Fibroblast of lung (primary cell): Measurements from ENCODE around the gene FAM241B. TPM values are rescaled to one million over a fixed set of nuclear protein-coding genes. Genes with fewer than 3 reads are reported as not detected.

ENCODE experiments used
- DNase-seq, 2 donors: peaks; one replicate each; pipeline versions ENCODE4 v3.0.0 to v3.0.0-alpha.2; 2010; ENCODE audit warnings: low read depth in 2 of 2
- H2AFZ ChIP-seq: 2 replicates; pipeline ENCODE4 v1.5.1; 2012; ENCODE audit warnings: low read length, control low read depth, inconsistent platforms
- H3K27ac ChIP-seq: 2 replicates; pipeline ENCODE4 v1.5.1; 2011; ENCODE audit warnings: low read length, control low read depth; ENCODE audit not compliant: insufficient read depth
- H3K27me3 ChIP-seq: 2 replicates; pipeline ENCODE4 v1.5.1; 2011; ENCODE audit warnings: mild to moderate bottlenecking, low read length; ENCODE audit not compliant: control insufficient read depth, insufficient read depth
- H3K36me3 ChIP-seq: 2 replicates; pipeline ENCODE4 v1.5.1; 2011; ENCODE audit warnings: low read length; ENCODE audit not compliant: control insufficient read depth, insufficient read depth
- H3K4me1 ChIP-seq: 2 replicates; pipeline ENCODE4 v1.5.1; 2011; ENCODE audit warnings: low read length; ENCODE audit not compliant: control insufficient read depth, insufficient read depth; ENCODE audit errors: extremely low read depth
- H3K4me2 ChIP-seq: 2 replicates; pipeline ENCODE4 v1.5.1; 2011; ENCODE audit warnings: low read length, control low read depth; ENCODE audit not compliant: insufficient read depth; ENCODE audit errors: extremely low read depth
- H3K4me3 ChIP-seq, 4 experiments: fragments of 200-600 bp in 1 of 4; sonication (generic) in 1 of 4; replicated peaks in 1 of 4; 2 replicates each; pipeline ENCODE4 v1.5.1; 2011 to 2016; ENCODE audit warnings: low read length in 4 of 4, low read depth in 3 of 4, mild to moderate bottlenecking in 3 of 4, control low read depth in 2 of 4, inconsistent platforms in 1 of 4, mixed read lengths in 1 of 4; ENCODE audit not compliant: insufficient read depth in 1 of 4; ENCODE audit errors: control extremely low read depth in 1 of 4
- H3K79me2 ChIP-seq: 2 replicates; pipeline ENCODE4 v1.5.1; 2012; ENCODE audit warnings: mild to moderate bottlenecking, low read length, inconsistent platforms; ENCODE audit not compliant: control insufficient read depth, insufficient read depth
- H3K9ac ChIP-seq: 2 replicates; pipeline ENCODE4 v1.5.1; 2011; ENCODE audit warnings: mild to moderate bottlenecking, low read length, control low read depth; ENCODE audit not compliant: insufficient read depth
- H3K9me3 ChIP-seq: 2 replicates; pipeline ENCODE4 v1.5.1; 2012; ENCODE audit warnings: low read depth, low read length; ENCODE audit not compliant: control insufficient read depth, insufficient read depth
- H4K20me1 ChIP-seq: 2 replicates; pipeline ENCODE4 v1.5.1; 2011; ENCODE audit warnings: low read length; ENCODE audit not compliant: control insufficient read depth, insufficient read depth; ENCODE audit errors: extremely low read depth
- EZH2 ChIP-seq: IDR thresholded peaks from 2 replicates; pipeline ENCODE4 v1.5.1; 2012; ENCODE audit warnings: low read length, control low read depth, mild to moderate bottlenecking; ENCODE audit errors: missing control alignments
- polyA plus RNA-seq, 2 donors: library from polyadenylated mRNA; depleted of rRNA in 1 of 2; stranded (reverse) in 1 of 2; unstranded in 1 of 2; fragments of >200 nt; gene quantifications; 2 replicates each; pipeline ENCODE4 v1.2.1, GENCODE V29; 2011 to 2012; ENCODE audit warnings: missing spikeins in 1 of 2
- total RNA-seq: library from RNA; depleted of rRNA; stranded (reverse); fragments of >200 nt; gene quantifications from 2 replicates; pipeline ENCODE4 v1.2.1, GENCODE V29; 2014
- TF ChIP-seq, protein P1 (sequence below), 2 donors: IDR thresholded peaks in 1 of 2; conservative IDR thresholded peaks in 1 of 2; 1 replicate in 1 of 2; 2 replicates in 1 of 2; pipeline ENCODE4 v1.5.1; 2011 to 2012; ENCODE audit warnings: low read length in 2 of 2, control low read depth in 1 of 2, inconsistent platforms in 1 of 2, low read depth in 1 of 2, mild to moderate bottlenecking in 1 of 2

FAM241B gene
- total and polyA plus RNA-seq, 2 donors (not counting 1 experiment from before 2014, with no cell fraction given) = 0.61 to 0.99 TPM

- H3K9me3 ChIP-seq = no peaks in the 10 kb centered on the region
- H3K36me3 ChIP-seq = no peaks in the 10 kb centered on the region
- peaks cover 10% of the 10 kb centered on the region for H3K27me3 ChIP-seq
- no peaks in the 10 kb centered on the region for H3K4me1 ChIP-seq
- no peak for DNase-seq
- H3K27ac ChIP-seq = no peak overlapping the region
- H3K9ac ChIP-seq = no peak overlapping the region
- no peak overlapping the region for H3K4me3 ChIP-seq
- no peak for TF ChIP-seq EZH2
- TF ChIP-seq, protein P1, sequence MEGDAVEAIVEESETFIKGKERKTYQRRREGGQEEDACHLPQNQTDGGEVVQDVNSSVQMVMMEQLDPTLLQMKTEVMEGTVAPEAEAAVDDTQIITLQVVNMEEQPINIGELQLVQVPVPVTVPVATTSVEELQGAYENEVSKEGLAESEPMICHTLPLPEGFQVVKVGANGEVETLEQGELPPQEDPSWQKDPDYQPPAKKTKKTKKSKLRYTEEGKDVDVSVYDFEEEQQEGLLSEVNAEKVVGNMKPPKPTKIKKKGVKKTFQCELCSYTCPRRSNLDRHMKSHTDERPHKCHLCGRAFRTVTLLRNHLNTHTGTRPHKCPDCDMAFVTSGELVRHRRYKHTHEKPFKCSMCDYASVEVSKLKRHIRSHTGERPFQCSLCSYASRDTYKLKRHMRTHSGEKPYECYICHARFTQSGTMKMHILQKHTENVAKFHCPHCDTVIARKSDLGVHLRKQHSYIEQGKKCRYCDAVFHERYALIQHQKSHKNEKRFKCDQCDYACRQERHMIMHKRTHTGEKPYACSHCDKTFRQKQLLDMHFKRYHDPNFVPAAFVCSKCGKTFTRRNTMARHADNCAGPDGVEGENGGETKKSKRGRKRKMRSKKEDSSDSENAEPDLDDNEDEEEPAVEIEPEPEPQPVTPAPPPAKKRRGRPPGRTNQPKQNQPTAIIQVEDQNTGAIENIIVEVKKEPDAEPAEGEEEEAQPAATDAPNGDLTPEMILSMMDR (conservative IDR thresholded peaks at IDR 0.05 in 1 of 2, IDR thresholded peaks at IDR 0.05 in 1 of 2; ENCODE audit: low read depth in 1 of 2, low read length in 2 of 2) = no peak
- no peaks in the 10 kb centered on the region for H3K79me2 ChIP-seq
- H3K4me2 ChIP-seq = no peak overlapping the region
- H2AFZ ChIP-seq = no peak overlapping the region
- no peaks in the 10 kb centered on the region for H4K20me1 ChIP-seq
These were observed 9.4 kb upstream of the FAM241B start for GRCh38 chr10:69620625-69621024.

DNA sequence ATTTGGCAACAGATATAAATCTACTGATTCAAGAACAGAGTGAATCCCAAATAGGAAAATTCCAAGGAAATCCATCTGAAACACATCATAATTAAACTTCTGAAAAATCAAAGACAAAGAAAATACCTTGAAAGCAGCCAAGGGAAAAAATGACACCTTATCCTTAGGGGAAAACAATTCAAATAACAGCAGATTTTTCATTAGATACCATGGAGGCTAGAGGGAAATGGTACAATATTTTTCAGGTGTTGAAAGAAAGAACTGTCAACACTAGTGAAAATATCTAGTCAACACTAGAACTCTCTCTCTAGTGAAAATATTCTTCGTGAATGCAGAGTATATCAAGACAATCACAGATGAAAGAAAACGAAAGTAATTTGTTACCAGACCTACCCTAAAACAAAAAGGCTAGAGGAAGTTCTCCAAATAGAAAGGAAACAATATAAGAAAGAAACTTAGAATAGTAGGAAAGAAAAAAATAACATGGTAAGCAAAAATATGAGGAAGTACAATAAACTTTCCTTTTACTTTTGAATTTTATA is 5.7 kb upstream of the FAM241B start:
- no peak overlapping the region for H2AFZ ChIP-seq

GRCh38 chr10:69626826-69627225 is 3.2 kb upstream of the FAM241B start:
- no peak overlapping the region for H3K9ac ChIP-seq
- no peak overlapping the region for H3K27ac ChIP-seq
- H3K4me3 ChIP-seq = no peak overlapping the region
- no peak overlapping the region for H2AFZ ChIP-seq
- TF ChIP-seq EZH2 = no peak
- TF ChIP-seq, protein P1 (conservative IDR thresholded peaks at IDR 0.05 in 1 of 2, IDR thresholded peaks at IDR 0.05 in 1 of 2; ENCODE audit: low read depth in 1 of 2, low read length in 2 of 2) = no peak
- no peaks in the 10 kb centered on the region for H4K20me1 ChIP-seq
- H3K79me2 ChIP-seq = no peaks in the 10 kb centered on the region
- DNase-seq = no peak
- H3K9me3 ChIP-seq = no peaks in the 10 kb centered on the region
- H3K4me1 ChIP-seq = no peaks in the 10 kb centered on the region
- peaks cover 8% of the 10 kb centered on the region for H3K27me3 ChIP-seq
- H3K36me3 ChIP-seq = no peaks in the 10 kb centered on the region
- no peak overlapping the region for H3K4me2 ChIP-seq

More for the DNA sequence above, 5.7 kb upstream of the FAM241B start:
- no peak overlapping the region for H3K4me2 ChIP-seq
- no peak for DNase-seq
- H3K79me2 ChIP-seq = no peaks in the 10 kb centered on the region
- no peak overlapping the region for H3K4me3 ChIP-seq
- no peaks in the 10 kb centered on the region for H3K36me3 ChIP-seq
- H3K4me1 ChIP-seq = no peaks in the 10 kb centered on the region
- no peak overlapping the region for H3K27ac ChIP-seq
- no peaks in the 10 kb centered on the region for H4K20me1 ChIP-seq
- TF ChIP-seq, protein P1 (conservative IDR thresholded peaks at IDR 0.05 in 1 of 2, IDR thresholded peaks at IDR 0.05 in 1 of 2; ENCODE audit: low read depth in 1 of 2, low read length in 2 of 2) = no peak
- TF ChIP-seq EZH2 = no peak
- no peaks in the 10 kb centered on the region for H3K9me3 ChIP-seq
- peaks cover 3% of the 10 kb centered on the region for H3K27me3 ChIP-seq
- no peak overlapping the region for H3K9ac ChIP-seq
